NCI-H345 treated with DMSO at 0.1 percent for 48 hours (cell line): Measurements from ENCODE around the gene DHH.
"Not testable (repeated sequence)": the region's sequence is repeated elsewhere in the genome, so short reads cannot be mapped to it uniquely, and the experiment has no call there.

Experiments
- DNase-seq: peaks from one replicate; lab custom pipeline; 2025; ENCODE audit not compliant: unreplicated experiment; lab: John Stamatoyannopoulos, UW

DHH gene

GRCh38 chr12:49079793-49080192 is 14.8 kb downstream of the DHH start:
- no peak for DNase-seq

DNA sequence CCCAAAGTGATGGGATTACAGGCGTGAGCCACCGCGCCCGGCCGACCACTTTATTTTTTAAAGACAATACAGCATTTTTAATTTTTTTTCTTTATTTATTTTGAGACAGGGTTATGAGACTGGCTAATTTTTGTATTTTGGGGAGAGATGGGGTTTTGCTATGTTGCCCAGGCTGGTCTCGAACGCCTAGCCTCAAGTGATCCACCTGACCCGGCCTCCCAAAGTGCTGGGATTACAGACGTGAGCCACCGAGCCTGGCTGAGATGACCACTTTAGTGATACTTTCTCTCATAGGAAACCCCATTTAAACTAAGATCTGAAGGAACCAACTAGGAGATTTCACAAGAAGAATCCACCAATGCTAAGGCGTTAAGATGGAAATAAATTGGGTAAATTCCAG is 23.6 kb downstream of the DHH start:
- no peak for DNase-seq

DNA sequence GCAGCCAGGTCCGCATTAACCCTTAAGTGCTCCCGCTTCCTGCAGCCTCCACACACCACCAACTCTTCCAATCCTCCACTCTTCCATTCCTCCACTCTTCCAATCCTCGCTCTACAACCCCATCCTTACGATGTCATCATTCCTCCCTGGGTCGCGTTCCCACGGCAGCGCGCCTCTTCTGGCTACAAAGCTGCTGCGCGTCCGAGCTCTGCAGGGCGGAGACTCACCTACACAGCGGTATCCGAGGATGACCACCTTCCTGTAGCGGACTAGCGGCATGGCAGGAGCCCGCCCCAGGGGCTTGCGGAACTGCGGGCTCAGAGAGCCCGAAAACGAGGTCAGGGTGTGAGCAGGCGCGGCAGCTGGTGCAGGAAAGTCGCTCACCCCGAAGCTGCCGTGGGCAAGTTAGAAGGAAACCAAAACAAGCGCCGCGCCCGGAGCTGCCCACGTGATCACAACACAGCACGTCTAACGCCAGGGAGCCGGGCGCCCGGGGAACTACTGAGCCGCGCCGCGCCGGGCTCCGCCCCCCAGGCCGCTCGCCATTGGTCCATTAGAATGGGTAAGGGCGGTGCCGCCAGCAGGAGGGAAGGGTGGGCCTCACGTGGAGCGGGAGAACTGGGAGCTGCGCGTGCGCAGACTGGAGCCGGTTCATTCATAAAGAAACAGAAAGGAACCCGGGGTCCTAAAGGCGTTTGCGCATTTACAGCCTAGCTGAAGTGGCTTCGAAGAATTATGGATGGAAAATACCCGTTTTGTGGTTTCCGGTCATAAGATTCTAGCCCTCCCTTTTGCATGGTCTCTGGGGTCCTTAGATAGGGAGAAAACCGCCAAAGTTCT is 24.9 kb downstream of the DHH start, which contains the start of gene RHEBL1:
Gene RHEBL1, minus strand, starts transcription at position 473 of the 840 bp plus-strand sequence. Its CDS starts 194 bp downstream, at position 279.
- DNase-seq, result peak; percentile 49

DNA sequence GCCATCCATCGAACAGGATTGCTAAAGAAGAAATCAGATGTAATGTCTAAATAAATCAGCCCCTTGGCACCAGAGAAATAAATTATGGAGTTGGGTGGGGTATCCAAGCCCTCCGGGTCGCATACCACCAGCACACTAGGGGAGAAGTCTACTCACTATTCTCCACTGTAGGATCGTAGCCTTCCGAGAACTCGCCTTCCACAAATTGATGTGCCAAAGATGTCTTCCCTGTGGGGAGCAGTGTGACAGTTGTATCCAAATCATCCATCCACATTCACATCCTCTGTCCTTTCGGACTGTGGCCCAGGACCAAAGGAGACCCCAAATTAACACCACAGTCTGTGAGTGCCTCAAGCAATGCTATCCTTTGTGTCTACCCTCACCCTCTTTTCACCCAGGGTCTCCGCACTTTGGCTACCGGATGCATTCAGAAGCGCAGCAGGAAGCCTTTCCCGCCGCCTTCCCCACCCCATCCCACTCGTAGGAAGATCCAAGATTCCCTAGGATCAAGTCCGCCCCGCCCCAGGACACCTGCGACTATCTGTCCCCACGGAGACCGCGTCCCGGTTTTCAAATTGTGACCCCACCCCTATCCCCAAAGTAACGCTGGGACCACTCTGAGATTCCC is 25.6 kb downstream of the DHH start:
- no peak for DNase-seq

DNA sequence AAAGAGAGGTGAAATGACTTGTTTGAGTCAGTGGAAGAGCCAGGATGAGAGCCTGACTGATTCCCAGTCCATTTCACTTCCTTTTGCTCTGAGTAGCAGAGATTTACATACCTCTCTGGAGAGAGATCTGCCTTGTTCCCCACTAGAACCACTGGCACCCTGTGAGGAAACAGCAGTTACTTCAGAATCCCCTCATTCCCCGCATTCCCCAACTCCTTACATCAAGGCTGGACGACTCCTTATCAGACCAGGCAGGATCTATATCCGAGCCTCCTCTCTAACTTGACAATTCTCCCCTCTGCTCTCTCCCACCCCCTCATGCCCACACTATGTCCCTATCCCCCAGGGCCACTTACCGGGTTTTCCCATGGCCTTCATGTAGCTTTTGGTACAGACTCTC is 28.5 kb downstream of the DHH start:
- DNase-seq, result no peak

DNA sequence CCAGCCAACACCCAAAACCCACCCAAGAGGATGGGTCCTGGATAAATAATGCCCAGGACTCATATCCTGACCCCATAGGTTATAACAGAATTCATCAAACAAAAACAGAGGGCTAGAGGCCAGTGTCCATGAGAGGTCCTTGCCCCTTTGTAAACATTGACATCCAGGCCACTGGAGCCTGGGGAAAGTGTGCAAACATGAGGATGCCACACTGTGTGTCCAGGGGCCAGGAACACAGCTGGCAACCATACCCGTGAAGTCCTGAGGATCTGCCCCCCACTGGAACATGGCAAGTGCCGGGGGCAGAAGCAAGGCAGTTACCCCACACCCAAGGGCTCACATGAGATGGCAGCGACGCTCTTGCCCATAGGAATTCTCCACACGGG is 29.8 kb downstream of the DHH start:
- no peak for DNase-seq

DNA sequence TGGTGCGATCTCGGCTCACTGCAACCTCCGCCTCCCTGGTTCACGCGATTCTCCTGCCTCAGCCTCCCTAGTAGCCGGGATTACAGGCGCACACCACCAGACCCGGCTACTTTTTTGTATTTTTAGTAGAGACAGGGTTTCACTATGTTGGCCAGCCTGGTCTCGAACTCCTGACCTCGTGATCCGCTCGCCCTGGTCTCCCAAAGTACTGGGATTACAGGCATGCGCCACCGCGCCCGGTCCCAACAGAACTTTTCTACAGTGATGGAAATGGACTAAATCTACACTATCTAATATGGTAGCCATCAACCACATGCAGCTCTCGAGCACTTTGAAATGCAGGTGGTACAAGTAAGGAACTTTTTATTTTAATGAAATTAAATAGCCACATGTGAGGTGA is 32.7 kb downstream of the DHH start:
- DNase-seq, result not testable (repeated sequence)

GRCh38 chr12:49061157-49061650 is 33.4 kb downstream of the DHH start:
- no peak for DNase-seq

- peak; percentile 20 for DNase-seq
These were observed 34.1 kb downstream of the DHH start, which contains the start of gene KMT2D for GRCh38 chr12:49060237-49061156. Gene KMT2D, minus strand, starts transcription at chr12:49060794. Its CDS starts 5,470 bp downstream, at chr12:49055324.

DNA sequence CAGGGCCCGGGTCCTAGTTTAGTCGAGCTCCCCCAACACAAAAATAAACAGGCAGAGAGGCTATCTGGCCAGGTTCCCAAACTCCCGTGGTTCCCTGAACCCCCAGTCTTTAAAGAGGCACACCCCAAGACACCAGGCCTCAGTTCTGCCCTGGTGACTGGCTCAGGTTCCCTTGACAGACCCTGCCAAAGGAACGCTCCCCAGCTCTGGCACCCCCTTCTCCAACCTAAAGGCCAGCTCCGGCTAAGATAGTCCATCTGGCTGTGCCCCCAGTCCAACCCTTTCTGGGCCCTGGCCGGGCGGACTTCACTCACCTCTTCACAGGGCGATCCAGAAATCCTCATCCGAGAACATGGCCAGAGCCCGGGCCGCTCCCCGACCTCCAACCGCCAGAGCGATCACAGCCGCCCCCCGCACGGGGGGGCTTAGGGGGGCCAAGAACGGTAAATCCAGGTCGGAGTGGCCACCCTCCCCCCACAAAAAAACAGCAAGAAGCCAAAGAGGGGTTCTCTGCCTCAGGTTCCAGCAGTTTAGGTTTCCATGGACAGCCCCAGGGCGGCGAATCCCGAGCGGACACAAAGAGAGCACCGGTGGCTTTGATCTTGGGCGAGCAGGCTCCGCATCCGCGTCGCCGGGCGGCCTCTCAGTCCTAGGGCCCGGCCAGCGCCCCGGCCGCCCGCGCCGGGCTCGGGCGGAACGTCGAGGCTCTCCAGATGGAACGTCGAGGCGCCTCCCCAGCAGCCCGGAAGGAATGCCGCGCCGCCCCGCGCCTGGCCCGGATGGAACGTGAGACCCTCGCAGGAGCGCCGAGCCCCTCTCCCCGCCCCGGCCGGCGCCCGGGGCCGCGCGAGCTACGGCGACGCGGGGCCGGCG is 35.1 kb downstream of the DHH start:
- DNase-seq, result no peak

GRCh38 chr12:49059045-49059298 is 35.6 kb downstream of the DHH start:
- no peak for DNase-seq

DNA sequence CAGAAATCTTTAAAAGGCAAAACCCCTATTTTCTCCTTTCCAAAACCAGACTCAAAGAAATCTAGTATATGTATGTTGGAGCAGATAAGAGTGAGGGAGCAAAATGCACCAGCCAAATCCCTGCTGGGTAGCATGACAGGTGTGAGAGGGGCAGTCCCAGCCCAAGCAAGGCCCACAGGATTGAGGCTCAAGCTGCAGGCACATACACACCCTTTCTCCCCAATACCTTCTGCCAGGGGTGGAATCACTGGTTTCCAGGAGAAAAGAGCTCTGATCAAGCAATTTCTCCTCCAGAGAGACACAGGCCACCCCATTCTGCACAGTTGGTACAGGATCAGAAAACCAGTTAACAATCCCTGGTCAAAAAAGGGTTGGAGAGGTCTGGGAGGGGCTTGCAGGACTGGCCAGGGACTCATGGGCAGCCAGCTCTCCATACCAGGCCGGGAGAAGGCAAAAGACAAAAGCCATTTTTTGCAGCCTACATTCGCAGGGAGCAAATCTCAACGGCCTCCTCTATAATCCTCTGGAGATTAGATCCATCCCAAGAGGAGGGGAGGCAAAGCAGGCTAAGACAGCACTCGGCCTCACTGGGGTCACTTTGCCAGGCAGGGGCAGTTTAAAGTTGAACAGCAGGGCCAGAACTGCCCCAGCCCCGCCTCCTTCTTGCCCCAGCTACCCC is 36.1 kb downstream of the DHH start:
- no peak for DNase-seq

GRCh38 chr12:49057888-49058287 is 36.7 kb downstream of the DHH start:
- no peak for DNase-seq

DNA sequence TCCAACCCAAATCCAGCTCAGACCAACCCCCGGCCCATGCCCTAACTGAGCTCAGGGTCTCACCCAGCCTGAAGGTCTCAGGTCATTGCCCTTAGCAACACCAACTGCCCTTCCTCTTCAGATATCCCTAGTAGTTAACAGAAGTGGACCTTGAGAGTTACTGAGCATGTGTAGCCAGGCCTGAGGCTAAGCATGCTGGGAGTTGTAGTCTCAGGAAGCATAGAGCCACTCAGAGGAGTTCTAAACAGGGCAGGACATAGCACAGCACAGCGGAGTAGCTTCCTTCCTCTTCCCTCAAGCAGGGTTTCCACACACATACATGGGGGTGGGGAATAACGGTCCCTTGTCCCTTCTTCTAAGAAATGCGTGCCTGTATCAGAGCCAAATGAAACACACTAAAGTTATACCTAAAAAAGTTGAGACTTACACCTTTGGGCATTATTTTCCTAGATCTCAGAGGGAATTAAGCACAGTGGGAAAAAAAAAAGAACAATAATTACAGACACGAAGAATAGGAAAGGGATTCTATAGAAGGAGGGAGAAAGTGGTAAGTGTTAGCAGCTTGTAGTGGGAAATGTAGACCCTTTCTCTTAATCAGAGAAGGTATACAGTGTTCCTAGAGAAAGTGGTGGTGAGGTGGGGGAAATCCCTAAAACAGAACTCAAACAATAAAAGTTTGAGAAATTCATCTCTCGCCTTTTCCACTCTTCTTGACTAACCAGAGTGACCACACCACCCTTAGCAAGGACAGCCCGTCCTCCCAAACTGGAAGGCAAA is 38.4 kb downstream of the DHH start:
- no peak for DNase-seq

DNA sequence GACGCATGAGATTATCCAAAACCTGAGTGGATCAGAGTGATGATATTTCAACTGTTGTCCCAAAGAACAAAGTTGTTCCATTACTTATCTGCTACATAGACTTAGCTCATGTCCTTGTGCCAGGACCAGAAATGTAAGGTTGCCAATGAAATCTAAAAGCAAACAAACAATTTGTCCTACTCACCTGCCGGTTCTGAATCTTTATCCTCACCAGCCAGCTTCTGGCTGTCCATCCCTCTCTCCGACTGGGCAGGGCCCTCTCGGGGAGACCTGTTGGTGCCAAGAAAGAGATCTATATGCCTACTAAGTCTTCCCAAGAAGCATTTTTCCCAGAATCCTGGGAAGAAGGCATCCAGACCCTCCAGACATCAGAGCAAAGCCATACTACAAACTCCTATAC is 39.5 kb downstream of the DHH start:
- DNase-seq, result no peak

- DNase-seq, result no peak
These were observed 40.1 kb downstream of the DHH start for GRCh38 chr12:49054524-49054923.

- no peak for DNase-seq
These were observed 40.5 kb downstream of the DHH start for GRCh38 chr12:49054096-49054495.

- no peak for DNase-seq
These were observed 42.0 kb downstream of the DHH start for GRCh38 chr12:49052451-49053208.
